GM12873 (cell line): ENCODE data around the gene ARHGEF28.

Experiments used
- CTCF ChIP-seq: IDR thresholded peaks from 2 replicates; pipeline ENCODE4 v1.5.1; 2012; ENCODE audit warnings: low read depth, mild to moderate bottlenecking, moderate library complexity, low read length, control low read depth; ENCODE audit not compliant: insufficient read depth; ENCODE audit errors: missing control alignments

ARHGEF28 gene

GRCh38 chr5:73682176-73682575, 56.2 kb downstream of the ARHGEF28 start:
- no peak for TF ChIP-seq CTCF

- no peak for TF ChIP-seq CTCF
Measured at GRCh38 chr5:73684691-73685090, 58.7 kb downstream of the ARHGEF28 start.

- TF ChIP-seq CTCF: no peak
Measured at GRCh38 chr5:73686912-73687311, 60.9 kb downstream of the ARHGEF28 start.

DNA sequence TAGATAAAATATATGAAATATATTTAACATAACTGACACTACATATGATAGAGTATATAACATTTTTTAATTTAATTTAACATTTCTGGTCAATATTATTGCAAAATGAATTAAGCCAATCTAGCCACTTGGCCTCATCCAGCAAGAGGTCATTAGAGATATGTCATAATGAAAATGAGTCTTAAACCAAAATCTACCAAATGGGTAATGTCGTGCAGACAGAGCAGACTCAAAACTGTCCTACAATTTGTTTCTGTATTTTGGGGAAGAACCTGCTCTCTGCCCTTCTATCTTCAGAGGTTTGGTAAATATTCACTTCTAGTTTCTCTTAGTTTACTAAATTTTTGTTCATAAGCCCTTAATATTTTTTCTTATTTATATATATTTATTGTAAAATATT, 61.4 kb downstream of the ARHGEF28 start:
- no peak for TF ChIP-seq CTCF

- no peak for TF ChIP-seq CTCF
Measured at GRCh38 chr5:73690015-73690414, 64.0 kb downstream of the ARHGEF28 start.

DNA sequence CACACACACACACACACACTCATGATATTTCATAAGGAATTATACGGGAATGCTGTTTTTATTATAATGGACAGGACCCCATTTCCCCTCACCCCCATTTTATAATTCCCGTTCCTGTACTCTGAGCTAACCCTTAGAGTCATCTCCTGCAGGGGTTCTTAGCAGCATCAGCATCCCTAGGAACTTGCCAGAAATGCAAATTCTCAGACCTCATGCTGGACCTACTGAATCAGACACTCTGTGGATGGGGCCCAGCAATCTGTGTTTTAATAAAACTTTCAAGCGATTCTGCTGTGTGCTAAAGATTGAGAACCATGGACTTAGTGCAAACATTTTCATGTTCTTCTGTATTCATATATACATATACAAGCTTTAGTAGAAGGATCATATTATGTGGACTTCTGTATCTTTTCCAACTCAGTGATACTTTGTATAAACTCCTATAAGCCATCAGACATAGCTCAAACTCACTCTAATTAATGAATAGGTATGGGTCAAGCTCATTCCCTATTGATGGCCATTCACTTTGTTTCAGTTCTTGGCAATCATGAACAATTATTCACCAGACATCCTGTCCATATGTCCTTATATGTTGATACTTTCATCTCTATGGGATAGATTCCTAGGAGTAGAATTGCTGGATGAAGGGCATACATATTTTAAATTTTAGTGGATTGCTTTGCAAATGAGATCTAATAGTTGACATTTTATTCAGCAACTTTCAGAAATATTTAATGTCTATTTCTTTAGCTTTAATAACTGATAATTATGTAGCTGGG, 65.5 kb downstream of the ARHGEF28 start:
- no peak for TF ChIP-seq CTCF

DNA sequence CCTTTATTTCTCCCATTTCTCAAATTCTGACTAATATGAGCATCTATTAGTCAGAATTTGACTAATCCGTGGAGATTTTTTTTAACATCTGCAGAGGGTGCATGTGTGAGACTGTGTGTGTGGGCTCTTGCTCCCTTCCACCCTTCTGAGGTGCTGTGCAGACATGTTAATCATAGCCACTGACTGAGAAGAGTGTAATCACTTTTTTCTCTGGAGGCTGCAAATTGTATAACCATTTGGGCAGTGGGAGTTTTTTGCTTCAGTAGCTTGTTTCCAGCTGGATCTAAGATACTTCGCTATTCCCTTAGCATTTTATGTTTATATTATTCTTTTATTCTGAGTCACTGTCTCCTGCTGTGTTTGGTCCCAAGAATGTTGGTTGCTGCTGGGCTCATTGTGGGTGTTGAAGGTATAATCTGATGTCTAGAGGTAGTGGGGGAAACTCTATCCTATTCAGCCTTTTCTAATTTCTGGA, 66.2 kb downstream of the ARHGEF28 start:
- no peak for TF ChIP-seq CTCF

DNA sequence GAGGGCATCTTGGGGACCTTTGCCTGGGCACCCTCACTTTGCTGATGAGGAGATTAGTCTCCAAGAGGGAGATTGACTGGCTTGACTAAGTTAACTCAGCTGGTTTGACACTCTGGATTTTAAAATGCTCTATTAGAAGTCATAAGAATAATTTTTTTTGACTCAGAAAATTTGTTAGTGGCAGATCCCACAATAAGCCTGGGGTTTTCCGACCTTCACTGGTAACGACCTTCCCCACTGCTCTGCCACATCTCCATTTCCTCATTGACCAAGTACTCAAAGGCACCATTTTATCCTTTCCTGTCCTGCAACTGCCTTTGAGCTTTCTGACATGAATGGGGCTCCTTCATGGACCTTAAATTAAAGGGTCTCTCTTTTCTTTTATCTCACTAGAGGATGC, 67.0 kb downstream of the ARHGEF28 start:
- TF ChIP-seq CTCF: no peak
